NB4 (cell line): ENCODE data around the gene BROX.

Experiments used
- POLR2A ChIP-seq: IDR thresholded peaks from 2 replicates; pipeline ENCODE4 v1.6.1; 2011; ENCODE audit warnings: mild to moderate bottlenecking; ENCODE audit not compliant: insufficient read length; ENCODE audit errors: extremely low read depth
- TF ChIP-seq, protein P1 (sequence below): IDR thresholded peaks from one replicate; pipeline ENCODE4 v1.5.1; 2012; ENCODE audit warnings: low read depth, low read length
- TF ChIP-seq, protein P2 (sequence below): IDR thresholded peaks from 2 replicates; pipeline ENCODE4 v1.6.1; 2011; ENCODE audit warnings: low read depth, low read length

DNA sequence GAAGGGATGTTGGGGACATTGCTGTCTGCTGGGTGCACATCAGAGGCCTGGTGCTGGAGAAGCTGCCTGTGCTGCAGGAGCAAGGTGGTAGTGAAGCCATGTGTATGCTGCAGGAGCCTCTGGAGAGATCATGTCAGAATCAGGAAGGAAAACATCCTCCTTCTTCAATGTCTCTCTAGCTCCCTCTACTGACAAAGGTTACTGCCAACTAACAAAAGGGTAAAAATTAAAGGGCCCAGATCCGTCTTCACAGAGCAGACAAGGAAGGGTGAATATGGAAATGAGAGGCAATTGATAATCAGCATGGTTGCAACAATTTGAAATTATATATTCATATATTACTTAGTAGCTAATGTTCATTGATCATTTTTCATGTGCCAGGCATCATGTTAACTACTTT is 56.8 kb downstream of the BROX start:
- TF ChIP-seq, protein P1, sequence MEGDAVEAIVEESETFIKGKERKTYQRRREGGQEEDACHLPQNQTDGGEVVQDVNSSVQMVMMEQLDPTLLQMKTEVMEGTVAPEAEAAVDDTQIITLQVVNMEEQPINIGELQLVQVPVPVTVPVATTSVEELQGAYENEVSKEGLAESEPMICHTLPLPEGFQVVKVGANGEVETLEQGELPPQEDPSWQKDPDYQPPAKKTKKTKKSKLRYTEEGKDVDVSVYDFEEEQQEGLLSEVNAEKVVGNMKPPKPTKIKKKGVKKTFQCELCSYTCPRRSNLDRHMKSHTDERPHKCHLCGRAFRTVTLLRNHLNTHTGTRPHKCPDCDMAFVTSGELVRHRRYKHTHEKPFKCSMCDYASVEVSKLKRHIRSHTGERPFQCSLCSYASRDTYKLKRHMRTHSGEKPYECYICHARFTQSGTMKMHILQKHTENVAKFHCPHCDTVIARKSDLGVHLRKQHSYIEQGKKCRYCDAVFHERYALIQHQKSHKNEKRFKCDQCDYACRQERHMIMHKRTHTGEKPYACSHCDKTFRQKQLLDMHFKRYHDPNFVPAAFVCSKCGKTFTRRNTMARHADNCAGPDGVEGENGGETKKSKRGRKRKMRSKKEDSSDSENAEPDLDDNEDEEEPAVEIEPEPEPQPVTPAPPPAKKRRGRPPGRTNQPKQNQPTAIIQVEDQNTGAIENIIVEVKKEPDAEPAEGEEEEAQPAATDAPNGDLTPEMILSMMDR: no peak
- TF ChIP-seq POLR2A: no peak
- TF ChIP-seq, protein P2, sequence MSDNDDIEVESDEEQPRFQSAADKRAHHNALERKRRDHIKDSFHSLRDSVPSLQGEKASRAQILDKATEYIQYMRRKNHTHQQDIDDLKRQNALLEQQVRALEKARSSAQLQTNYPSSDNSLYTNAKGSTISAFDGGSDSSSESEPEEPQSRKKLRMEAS: no peak
